ENCODE measurements around the gene CDADC1.

Gene CDADC1

GRCh38 chr13:49310251-49310650 is 62.5 kb downstream of the CDADC1 start:
- TF ChIP-seq REST (IDR thresholded peaks at IDR 0.05; ENCODE audit: insufficient read depth in 1 of 2, low read depth in 2 of 2, low read length in 2 of 2), result no peak
- TF ChIP-seq FOXP2 (optimal IDR thresholded peaks at IDR 0.05; ENCODE audit: borderline replicate concordance, extremely low read depth, extremely low read length, insufficient read depth), result no peak
- TF ChIP-seq POLR2AphosphoS5 (IDR thresholded peaks at IDR 0.05; ENCODE audit: low read depth, low read length), result no peak
- no peak for TF ChIP-seq SIN3A (IDR thresholded peaks at IDR 0.05; ENCODE audit: borderline replicate concordance, insufficient read depth, low read length)
- TF ChIP-seq TAF1 (IDR thresholded peaks at IDR 0.05; ENCODE audit: borderline replicate concordance, insufficient read depth, low read length), result no peak

GRCh38 chr13:49311816-49312215 is 64.1 kb downstream of the CDADC1 start:
- TF ChIP-seq REST (IDR thresholded peaks at IDR 0.05; ENCODE audit: insufficient read depth in 1 of 2, low read depth in 2 of 2, low read length in 2 of 2) (no peak), SIN3A (IDR thresholded peaks at IDR 0.05; ENCODE audit: borderline replicate concordance, insufficient read depth, low read length) (no peak), FOXP2 (optimal IDR thresholded peaks at IDR 0.05; ENCODE audit: borderline replicate concordance, extremely low read depth, extremely low read length, insufficient read depth) (no peak), POLR2AphosphoS5 (IDR thresholded peaks at IDR 0.05; ENCODE audit: low read depth, low read length) (no peak), TAF1 (IDR thresholded peaks at IDR 0.05; ENCODE audit: borderline replicate concordance, insufficient read depth, low read length) (no peak)

GRCh38 chr13:49314344-49314882 is 66.7 kb downstream of the CDADC1 start:
- no peak for TF ChIP-seq SIN3A (IDR thresholded peaks at IDR 0.05; ENCODE audit: borderline replicate concordance, insufficient read depth, low read length)
- TF ChIP-seq POLR2AphosphoS5 (IDR thresholded peaks at IDR 0.05; ENCODE audit: low read depth, low read length), result no peak
- 0 out of 2 replicates have a peak, but pooled peaks have one; percentile 19 for TF ChIP-seq TAF1 (IDR thresholded peaks at IDR 0.05; ENCODE audit: borderline replicate concordance, insufficient read depth, low read length)

DNA sequence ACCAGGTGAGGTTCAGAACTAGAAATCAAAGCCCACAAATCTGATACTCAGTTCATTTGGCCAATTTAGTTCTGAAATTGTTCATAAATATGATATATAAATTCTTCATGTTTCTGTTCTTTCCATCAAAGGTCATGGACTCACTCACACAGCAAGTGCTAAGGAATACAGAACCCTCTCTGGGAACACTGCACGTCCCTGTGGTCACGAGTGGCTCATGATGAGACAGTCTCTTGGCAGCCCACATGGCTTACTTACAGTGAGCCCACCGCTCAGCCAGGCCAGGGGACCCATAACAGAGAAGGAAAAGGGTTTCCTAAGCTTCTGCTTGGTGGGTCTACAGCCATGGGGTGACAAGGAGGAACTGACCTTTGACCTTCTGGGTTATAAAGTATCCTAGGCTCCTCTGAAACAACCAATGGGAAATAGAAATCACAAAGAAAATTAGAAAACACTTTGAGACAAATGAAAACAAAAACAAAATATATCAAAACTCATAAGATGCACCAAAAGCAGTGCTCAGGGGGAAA is 67.4 kb downstream of the CDADC1 start:
- no peak for TF ChIP-seq TAF1 (IDR thresholded peaks at IDR 0.05; ENCODE audit: borderline replicate concordance, insufficient read depth, low read length)
- TF ChIP-seq SIN3A (IDR thresholded peaks at IDR 0.05; ENCODE audit: borderline replicate concordance, insufficient read depth, low read length), result no peak
- no peak for TF ChIP-seq REST (IDR thresholded peaks at IDR 0.05; ENCODE audit: insufficient read depth in 1 of 2, low read depth in 2 of 2, low read length in 2 of 2)
- no peak for TF ChIP-seq FOXP2 (optimal IDR thresholded peaks at IDR 0.05; ENCODE audit: borderline replicate concordance, extremely low read depth, extremely low read length, insufficient read depth)
- no peak for TF ChIP-seq POLR2AphosphoS5 (IDR thresholded peaks at IDR 0.05; ENCODE audit: low read depth, low read length)

DNA sequence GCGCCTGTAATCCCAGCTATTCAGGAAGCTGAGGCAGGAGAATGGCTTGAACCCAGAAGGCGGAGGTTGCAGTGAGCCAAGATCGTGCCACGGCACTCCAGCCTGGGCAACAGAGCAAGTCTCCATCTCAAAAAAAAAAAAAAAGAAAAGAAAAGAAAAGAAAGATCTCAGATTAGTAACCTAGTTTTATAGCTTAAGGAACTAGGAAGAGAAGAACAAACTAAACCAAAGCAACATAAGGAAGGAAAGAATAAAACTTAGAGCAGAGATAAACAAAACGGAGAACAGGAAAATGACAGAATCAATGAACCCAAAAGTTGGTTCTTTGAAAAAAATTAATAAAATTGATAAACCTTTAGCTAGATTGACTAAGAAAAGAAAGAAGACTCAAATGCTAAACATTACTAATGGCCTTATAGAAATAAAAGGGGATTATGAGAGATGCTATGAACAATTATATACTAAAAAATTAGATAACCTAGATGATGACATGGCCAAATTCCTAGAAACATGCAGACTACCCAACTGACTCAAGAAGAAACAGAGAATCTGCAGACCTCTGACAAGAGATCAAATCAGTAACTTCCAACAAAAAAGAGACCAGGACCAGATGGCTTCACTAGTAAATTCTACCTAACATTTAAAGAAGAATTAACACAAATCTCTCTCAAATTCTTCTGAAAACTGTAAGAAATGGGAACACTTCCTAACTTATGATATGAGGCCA is 68.2 kb downstream of the CDADC1 start:
- TF ChIP-seq SIN3A (IDR thresholded peaks at IDR 0.05; ENCODE audit: borderline replicate concordance, insufficient read depth, low read length), result no peak
- no peak for TF ChIP-seq REST (IDR thresholded peaks at IDR 0.05; ENCODE audit: insufficient read depth in 1 of 2, low read depth in 2 of 2, low read length in 2 of 2)
- no peak for TF ChIP-seq TAF1 (IDR thresholded peaks at IDR 0.05; ENCODE audit: borderline replicate concordance, insufficient read depth, low read length)
- no peak for TF ChIP-seq FOXP2 (optimal IDR thresholded peaks at IDR 0.05; ENCODE audit: borderline replicate concordance, extremely low read depth, extremely low read length, insufficient read depth)
- no peak for TF ChIP-seq POLR2AphosphoS5 (IDR thresholded peaks at IDR 0.05; ENCODE audit: low read depth, low read length)
